Dendritic cell treated with granulocyte-macrophage colony-stimulating factor and Interleukin-4, amounts not matched to agents 40 ng/mL and 50 ng/mL, for 4 days (primary cell): ENCODE data around the gene CDC34.

Experiments used
- H3K27ac Mint-ChIP-seq: one replicate; pipeline ENCODE4 v1.8.0; 2022; ENCODE audit warnings: mild to moderate bottlenecking, mixed read lengths
- H3K27me3 Mint-ChIP-seq: one replicate; pipeline ENCODE4 v1.8.0; 2022; ENCODE audit warnings: mild to moderate bottlenecking, mixed read lengths
- H3K36me3 Mint-ChIP-seq: one replicate; pipeline ENCODE4 v1.8.0; 2022; ENCODE audit warnings: low read depth, mixed read lengths
- H3K4me1 Mint-ChIP-seq: one replicate; pipeline ENCODE4 v1.8.0; 2022; ENCODE audit warnings: low read depth, mixed read lengths
- H3K4me3 Mint-ChIP-seq: one replicate; pipeline ENCODE4 v1.8.0; 2022; ENCODE audit warnings: mild to moderate bottlenecking, moderate library complexity, mixed read lengths
- H3K9me3 Mint-ChIP-seq: one replicate; pipeline ENCODE4 v1.8.0; 2022; ENCODE audit warnings: mixed read lengths
- intact Hi-C: fragments of 100-400 bp; cut with micrococcal nuclease; formaldehyde crosslinking; loops from one replicate; pipeline ENCODE4 v1.15.0; 2022

Gene CDC34

DNA sequence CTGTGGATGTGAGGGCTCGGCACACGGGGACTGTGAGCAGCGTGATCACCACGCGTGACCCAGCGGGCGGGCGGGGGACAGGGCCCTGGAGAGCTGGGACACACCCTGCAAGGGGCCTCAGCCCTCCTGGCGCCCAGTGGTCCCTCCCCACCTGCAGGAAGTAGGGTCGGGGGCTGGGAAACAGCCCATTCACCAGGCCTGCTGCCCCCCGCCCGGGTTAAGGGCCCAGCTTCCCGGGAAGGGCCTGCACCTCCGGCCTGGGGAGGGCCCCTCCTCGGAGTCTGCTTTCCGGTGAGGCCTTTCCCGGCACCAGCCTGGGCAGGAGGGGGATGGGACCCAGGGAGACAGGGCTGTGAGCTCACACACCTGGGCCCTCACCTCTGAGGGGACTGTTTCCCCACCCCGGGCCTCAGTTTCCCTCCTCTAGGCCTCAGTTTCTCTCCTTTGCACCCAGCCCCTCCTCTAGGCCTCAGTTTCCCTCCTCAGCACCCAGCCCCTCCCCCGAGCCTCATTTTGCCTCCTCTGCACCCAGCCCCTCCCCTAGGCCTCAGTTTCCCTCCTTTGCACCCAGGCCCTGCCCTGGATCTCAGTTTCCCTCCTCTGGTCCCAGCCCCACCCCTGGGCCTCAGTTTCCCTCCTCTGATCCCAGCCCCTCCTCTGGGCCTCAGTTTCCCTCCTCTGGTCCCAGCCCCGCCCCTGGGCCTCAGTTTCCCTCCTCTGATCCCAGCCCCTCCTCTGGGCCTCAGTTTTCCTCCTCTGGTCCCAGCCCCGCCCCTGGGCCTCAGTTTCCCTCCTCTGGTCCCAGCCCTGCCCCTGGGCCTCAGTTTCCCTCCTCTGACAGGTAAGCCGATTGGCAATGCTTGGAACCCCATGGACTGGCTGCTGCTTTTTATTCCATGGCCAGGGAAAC lies 37.1 kb upstream of the CDC34 start:
- no peak overlapping the region for H3K4me3 Mint-ChIP-seq
- H3K36me3 Mint-ChIP-seq = peaks cover 4% of the 10 kb centered on the region
- peaks cover 15% of the 10 kb centered on the region for H3K4me1 Mint-ChIP-seq
- H3K27ac Mint-ChIP-seq = no peak overlapping the region
- H3K27me3 Mint-ChIP-seq = peaks cover 45% of the 10 kb centered on the region
- H3K9me3 Mint-ChIP-seq = no peaks in the 10 kb centered on the region
- intact Hi-C loops = no loop called here

DNA sequence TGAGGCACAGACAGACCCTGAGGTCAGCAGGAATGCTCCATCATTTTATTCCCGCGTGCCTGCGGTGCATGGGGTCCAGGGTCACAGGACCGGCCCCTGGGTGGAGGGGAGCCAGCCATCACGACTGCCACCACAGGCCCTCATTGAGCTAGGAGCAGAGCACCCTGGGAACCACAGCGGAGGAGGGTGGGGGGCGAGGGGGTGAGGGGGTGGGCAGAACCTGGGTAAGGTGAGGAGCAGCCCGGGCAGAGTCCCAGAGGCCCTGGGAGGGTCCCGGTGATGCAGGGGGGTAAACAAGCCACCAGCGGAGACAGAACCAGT lies 36.5 kb upstream of the CDC34 start:
- Mint-ChIP-seq H3K9me3 (no peaks in the 10 kb centered on the region), H3K27me3 (peaks cover 51% of the 10 kb centered on the region), H3K36me3 (no peaks in the 10 kb centered on the region), H3K4me1 (peaks cover 8% of the 10 kb centered on the region), H3K27ac (no peak overlapping the region), H3K4me3 (no peak overlapping the region)
- intact Hi-C loops = no loop called here

DNA sequence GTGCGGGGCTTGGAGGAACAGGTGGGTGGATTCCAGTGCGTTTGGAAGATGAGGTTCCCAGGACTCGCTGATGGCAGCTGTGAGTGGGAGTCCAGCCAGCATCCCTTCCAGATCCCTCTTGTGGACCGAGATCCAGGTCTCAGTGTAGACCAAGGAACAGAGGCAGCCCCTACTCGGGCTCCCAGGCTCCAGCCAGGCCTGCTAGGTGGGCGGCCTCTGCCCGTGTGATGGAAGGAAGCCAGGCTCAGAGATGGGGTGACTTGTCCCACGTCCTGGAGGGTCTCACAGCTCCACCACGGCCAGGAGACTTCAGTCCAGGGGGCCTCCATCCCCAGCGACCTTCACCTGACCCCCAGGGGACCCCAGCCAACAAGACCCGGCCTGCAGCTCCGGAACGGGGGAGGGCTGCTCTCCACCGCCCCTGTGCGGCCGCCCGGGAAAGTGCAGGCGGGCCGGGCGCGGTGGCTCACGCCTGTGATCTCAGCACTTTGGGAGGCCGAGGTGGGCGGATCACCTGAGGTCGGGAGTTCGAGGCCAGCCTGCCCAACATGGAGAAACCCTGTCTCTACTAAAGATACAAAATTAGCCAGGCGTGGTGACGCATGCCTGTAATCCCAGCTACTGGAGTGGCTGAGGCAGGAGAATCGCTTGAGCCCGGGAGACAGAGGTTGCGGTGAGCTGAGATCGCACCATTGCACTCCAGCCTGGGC lies 36.0 kb upstream of the CDC34 start:
- Mint-ChIP-seq H3K4me1 (peaks cover 8% of the 10 kb centered on the region), H3K27ac (peak overlapping the region; percentile 24), H3K36me3 (no peaks in the 10 kb centered on the region), H3K9me3 (no peaks in the 10 kb centered on the region), H3K27me3 (peaks cover 56% of the 10 kb centered on the region), H3K4me3 (no peak overlapping the region)
- intact Hi-C loops = no loop called here

DNA sequence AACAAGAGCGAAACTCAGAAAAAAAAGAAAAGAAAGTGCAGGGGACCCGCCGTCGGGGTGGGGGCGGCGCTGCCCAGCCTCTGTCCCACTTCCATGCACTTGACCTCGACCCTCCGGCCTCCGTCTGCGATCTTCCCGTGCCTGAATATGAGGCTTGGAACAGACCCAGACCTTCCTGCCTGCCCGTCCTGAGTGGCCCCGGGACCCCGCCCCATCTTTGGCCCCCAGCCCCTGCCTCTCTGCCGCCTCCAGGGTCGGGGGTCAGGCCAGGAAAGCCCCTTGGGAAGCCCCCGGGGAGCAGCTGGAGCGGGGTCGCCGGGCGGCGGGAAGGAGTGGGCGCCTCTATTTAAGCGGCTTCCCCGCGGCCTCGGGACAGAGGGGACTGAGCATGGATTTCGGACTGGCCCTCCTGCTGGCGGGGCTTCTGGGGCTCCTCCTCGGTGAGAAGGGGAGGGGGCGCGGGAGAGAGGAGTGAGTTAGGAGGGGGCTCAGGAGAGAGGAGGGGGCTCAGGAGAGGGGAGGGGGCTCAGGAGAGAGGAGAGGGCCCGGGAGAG lies 35.4 kb upstream of the CDC34 start, which contains the start of gene MADCAM1:
Gene MADCAM1 (plus strand): TSS at position 375 of the 554 bp plus-strand sequence. CDS start 14 bp downstream, at position 389.
- Mint-ChIP-seq H3K9me3 (no peaks in the 10 kb centered on the region), H3K27me3 (peaks cover 60% of the 10 kb centered on the region), H3K4me3 (no peak within 1 kb of the TSS), H3K4me1 (peaks cover 8% of the 10 kb centered on the region), H3K36me3 (no peaks in the 10 kb centered on the region), H3K27ac (peak within 1 kb of the TSS; percentile 24)
- intact Hi-C loops = no loop called here

DNA sequence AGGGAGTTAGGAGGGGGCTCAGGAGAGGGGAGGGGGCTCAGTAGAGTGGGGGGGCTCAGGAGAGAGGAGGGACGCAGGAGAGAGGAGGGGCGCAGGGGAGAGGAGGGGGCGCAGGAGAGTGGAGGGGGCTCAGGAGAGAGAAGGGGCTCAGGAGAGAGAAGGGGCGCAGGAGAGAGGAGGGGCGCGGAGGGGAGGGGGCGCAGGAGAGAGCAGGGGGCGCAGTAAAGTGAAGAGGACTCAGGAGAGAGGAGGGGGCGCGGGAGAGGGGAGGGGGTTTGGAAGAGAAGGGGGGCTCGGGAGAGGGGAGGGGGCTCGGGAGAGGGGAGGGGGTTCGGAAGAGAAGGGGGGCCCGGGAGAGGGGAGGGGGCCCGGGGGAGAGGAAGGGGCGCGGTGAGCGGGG lies 34.6 kb upstream of the CDC34 start:
- Mint-ChIP-seq H3K4me1 (peaks cover 8% of the 10 kb centered on the region), H3K4me3 (no peak overlapping the region), H3K27ac (no peak overlapping the region), H3K27me3 (peaks cover 60% of the 10 kb centered on the region), H3K36me3 (no peaks in the 10 kb centered on the region), H3K9me3 (no peaks in the 10 kb centered on the region)
- intact Hi-C loops = no loop called here

DNA sequence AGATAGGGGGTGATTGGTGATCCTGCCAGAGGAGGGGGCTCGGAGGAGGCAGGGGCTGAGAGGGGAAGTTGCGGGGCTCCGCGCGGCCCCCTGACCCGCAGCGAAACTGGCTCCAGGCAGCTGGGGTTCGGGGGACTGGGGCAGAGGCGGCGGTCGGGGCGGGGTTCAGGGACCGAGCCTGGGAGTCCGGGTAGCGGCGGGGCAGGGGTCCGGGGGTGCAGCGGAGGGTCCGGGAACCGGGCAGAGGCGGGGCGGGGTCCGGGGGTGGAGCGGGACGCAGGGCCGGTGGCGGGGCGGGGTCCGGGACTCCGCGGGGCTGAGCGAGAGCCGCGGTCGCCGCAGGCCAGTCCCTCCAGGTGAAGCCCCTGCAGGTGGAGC lies 34.1 kb upstream of the CDC34 start:
- Mint-ChIP-seq H3K36me3 (peaks cover 3% of the 10 kb centered on the region), H3K4me1 (peaks cover 8% of the 10 kb centered on the region), H3K4me3 (no peak overlapping the region), H3K9me3 (no peaks in the 10 kb centered on the region), H3K27ac (no peak overlapping the region), H3K27me3 (peaks cover 60% of the 10 kb centered on the region)
- intact Hi-C loops = no loop called here

DNA sequence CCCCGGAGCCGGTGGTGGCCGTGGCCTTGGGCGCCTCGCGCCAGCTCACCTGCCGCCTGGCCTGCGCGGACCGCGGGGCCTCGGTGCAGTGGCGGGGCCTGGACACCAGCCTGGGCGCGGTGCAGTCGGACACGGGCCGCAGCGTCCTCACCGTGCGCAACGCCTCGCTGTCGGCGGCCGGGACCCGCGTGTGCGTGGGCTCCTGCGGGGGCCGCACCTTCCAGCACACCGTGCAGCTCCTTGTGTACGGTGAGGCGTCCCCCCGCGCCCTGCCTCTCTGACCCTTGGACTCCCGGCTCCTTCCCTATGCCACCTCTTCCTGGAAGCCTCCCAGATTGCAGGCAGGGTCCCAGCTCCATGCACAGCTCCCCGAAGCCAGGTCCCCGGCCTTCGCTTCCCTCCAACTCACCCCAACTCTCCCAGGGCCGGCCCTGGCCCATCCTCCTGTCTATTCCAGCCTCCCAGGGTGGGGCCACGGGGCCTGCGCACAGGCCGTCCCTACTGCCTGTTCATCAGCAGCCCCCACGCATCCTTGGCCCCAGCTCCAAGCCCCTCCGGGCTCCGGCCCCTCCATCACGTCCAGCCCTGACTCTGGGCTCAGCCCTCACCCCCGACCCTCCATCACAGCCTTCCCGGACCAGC lies 33.6 kb upstream of the CDC34 start:
- no peak overlapping the region for H3K27ac Mint-ChIP-seq
- H3K36me3 Mint-ChIP-seq = peaks cover 7% of the 10 kb centered on the region
- H3K4me1 Mint-ChIP-seq = peaks cover 8% of the 10 kb centered on the region
- intact Hi-C loops = no loop called here
- H3K4me3 Mint-ChIP-seq = no peak overlapping the region
- H3K27me3 Mint-ChIP-seq = peaks cover 60% of the 10 kb centered on the region
- H3K9me3 Mint-ChIP-seq = no peaks in the 10 kb centered on the region

DNA sequence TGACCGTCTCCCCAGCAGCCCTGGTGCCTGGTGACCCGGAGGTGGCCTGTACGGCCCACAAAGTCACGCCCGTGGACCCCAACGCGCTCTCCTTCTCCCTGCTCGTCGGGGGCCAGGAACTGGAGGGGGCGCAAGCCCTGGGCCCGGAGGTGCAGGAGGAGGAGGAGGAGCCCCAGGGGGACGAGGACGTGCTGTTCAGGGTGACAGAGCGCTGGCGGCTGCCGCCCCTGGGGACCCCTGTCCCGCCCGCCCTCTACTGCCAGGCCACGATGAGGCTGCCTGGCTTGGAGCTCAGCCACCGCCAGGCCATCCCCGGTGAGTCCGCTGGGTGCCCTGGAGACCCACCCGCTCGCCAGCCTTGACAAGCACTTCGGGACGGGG lies 33.1 kb upstream of the CDC34 start:
- Mint-ChIP-seq H3K4me1 (peaks cover 8% of the 10 kb centered on the region), H3K27me3 (peaks cover 60% of the 10 kb centered on the region), H3K27ac (no peak overlapping the region), H3K9me3 (no peaks in the 10 kb centered on the region), H3K4me3 (no peak overlapping the region), H3K36me3 (peaks cover 7% of the 10 kb centered on the region)
- intact Hi-C loops = no loop called here

DNA sequence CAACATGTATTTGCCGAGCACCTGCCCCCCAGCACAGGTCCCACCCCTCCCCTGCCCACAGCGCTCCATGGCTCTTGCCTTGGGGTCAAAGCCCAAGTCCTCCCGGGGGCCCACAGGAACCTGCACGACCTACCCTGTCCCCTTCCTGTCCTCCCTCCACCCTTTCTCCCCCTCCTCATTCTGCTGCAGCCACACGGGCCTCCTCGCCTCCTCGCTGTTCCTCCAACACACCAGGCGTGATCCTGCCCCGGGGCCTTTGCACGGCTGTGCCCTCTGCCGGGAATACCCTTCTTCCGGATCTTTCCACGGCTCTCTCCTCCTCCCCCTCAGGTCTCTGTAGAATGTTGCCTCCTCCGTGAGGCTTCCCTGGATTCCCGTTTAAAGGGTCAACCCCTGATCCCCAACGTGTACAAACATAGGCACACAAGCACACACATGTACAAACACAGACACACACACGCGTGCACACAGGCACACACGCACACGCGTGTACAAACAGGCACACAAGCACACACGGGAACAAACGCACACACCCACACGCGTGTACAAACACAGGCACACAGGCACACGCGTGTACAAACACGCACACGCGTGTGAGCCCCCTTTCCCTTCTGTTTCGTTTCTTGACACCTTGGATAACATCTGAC lies 32.5 kb upstream of the CDC34 start:
- no peak overlapping the region for H3K4me3 Mint-ChIP-seq
- peaks cover 7% of the 10 kb centered on the region for H3K36me3 Mint-ChIP-seq
- no peaks in the 10 kb centered on the region for H3K9me3 Mint-ChIP-seq
- H3K27ac Mint-ChIP-seq = peak overlapping the region; percentile 4
- peaks cover 8% of the 10 kb centered on the region for H3K4me1 Mint-ChIP-seq
- intact Hi-C loops = no loop called here
- H3K27me3 Mint-ChIP-seq = peaks cover 54% of the 10 kb centered on the region

DNA sequence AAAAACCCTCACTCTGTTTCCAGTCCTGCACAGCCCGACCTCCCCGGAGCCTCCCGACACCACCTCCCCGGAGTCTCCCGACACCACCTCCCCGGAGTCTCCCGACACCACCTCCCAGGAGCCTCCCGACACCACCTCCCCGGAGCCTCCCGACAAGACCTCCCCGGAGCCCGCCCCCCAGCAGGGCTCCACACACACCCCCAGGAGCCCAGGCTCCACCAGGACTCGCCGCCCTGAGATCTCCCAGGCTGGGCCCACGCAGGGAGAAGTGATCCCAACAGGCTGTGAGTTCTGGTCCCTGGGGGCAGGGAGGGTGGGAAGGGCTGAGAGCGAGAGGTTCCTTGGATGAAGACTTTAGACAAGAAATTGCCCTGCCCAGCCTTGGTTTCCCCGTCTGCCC lies 29.9 kb upstream of the CDC34 start:
- H3K4me3 Mint-ChIP-seq = no peak overlapping the region
- intact Hi-C loops = no loop called here
- H3K27me3 Mint-ChIP-seq = peaks cover 34% of the 10 kb centered on the region
- no peak overlapping the region for H3K27ac Mint-ChIP-seq
- H3K9me3 Mint-ChIP-seq = no peaks in the 10 kb centered on the region
- H3K36me3 Mint-ChIP-seq = peaks cover 7% of the 10 kb centered on the region
- H3K4me1 Mint-ChIP-seq = peaks cover 15% of the 10 kb centered on the region

DNA sequence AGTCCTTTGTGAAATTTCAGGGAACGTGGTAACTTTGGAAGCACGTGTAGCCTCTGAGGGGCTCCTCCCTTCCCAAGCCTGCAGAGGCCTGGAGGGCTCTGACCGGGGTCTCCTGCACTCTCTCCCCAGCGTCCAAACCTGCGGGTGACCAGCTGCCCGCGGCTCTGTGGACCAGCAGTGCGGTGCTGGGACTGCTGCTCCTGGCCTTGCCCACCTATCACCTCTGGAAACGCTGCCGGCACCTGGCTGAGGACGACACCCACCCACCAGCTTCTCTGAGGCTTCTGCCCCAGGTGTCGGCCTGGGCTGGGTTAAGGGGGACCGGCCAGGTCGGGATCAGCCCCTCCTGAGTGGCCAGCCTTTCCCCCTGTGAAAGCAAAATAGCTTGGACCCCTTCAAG lies 26.9 kb upstream of the CDC34 start:
- intact Hi-C loops = no loop called here
- H3K27me3 Mint-ChIP-seq = peaks cover 13% of the 10 kb centered on the region
- H3K36me3 Mint-ChIP-seq = peaks cover 32% of the 10 kb centered on the region
- peaks cover 26% of the 10 kb centered on the region for H3K4me1 Mint-ChIP-seq
- no peak overlapping the region for H3K27ac Mint-ChIP-seq
- H3K9me3 Mint-ChIP-seq = no peaks in the 10 kb centered on the region
- H3K4me3 Mint-ChIP-seq = no peak overlapping the region

DNA sequence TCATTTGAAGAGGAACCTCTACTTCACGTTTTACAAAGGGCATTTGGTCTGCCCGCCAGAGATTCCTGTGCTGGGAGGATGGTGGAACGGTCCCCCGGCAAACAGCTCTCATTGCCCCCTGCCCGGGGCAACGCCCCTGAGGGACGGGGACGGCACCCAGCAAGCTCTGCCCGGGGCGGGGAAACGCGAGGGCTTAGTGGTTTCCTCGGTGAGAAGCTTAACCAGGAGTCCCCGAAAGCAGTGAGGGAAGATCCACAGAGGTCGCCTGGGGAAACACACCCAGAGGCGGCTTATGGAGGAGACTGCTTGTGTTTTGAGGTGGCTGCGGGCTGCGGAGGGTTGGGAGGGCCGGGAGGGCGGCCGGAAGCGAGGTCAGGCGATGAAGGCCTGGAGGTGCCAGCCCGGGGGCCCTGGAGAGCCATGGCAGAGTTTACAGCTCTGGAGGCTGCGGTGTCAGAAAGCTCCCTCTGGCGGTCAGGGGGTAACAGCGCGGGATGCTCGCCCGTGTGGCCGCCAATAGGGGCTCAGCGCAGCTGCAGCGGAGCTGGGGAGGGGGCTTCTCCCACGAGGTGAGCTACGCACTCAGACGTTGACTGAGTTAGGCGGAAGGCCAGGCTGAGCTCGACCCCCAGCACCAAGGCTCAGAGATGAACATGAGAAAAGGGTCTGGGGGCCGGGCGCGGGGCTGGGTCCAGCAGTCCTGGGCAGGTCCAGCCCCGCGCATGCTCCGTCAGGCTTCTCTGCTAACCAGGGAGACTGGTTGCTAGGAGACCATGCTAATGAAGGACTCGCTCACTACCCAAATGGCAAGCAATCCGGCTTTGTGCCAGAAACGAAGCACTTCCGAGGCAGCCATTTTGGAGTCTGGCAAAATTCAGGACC lies 24.9 kb upstream of the CDC34 start:
- H3K27ac Mint-ChIP-seq = peak overlapping the region; percentile 97
- H3K36me3 Mint-ChIP-seq = peaks cover 36% of the 10 kb centered on the region
- intact Hi-C loops = loop anchor here (2.0 kb wide), 1 partner anchor 18 kb away; no protein-coding TSS in a partner anchor
- no peaks in the 10 kb centered on the region for H3K27me3 Mint-ChIP-seq
- peaks cover 46% of the 10 kb centered on the region for H3K4me1 Mint-ChIP-seq
- H3K4me3 Mint-ChIP-seq = peak overlapping the region; percentile 89
- H3K9me3 Mint-ChIP-seq = no peaks in the 10 kb centered on the region
